Neural cell (in vitro differentiated cells): ENCODE results near the gene PGM1. TPM values are rescaled to one million over a fixed set of nuclear protein-coding genes. Genes with fewer than 3 reads are reported as not detected.

Experiments
- H2AFZ ChIP-seq: fragments of 200-600, 300-800 bp; sonication (generic), shearing (Covaris generic); 2 replicates; pipeline ENCODE4 v1.6.0; 2014; ENCODE audit warnings: low read depth, mild to moderate bottlenecking, antibody characterized with exemption, low read length, moderate library complexity
- H3F3A ChIP-seq: fragments of 200-600 bp; shearing (Covaris generic); 2 replicates; pipeline ENCODE4 v1.6.1; 2016; ENCODE audit warnings: mild to moderate bottlenecking, moderate library complexity, mixed read lengths, antibody characterized with exemption, low read length; ENCODE audit not compliant: insufficient read depth, poor library complexity, severe bottlenecking
- H3K27ac ChIP-seq: fragments of 200-600, 300-800 bp; sonication (generic), shearing (Covaris generic); 2 replicates; pipeline ENCODE4 v1.5.1; 2014; ENCODE audit warnings: mild to moderate bottlenecking, low read length, moderate library complexity
- H3K27me3 ChIP-seq: fragments of 300-800, 200-600 bp; sonication (generic), shearing (Covaris generic); 2 replicates; pipeline ENCODE4 v1.6.0; 2014; ENCODE audit warnings: mild to moderate bottlenecking, low read depth, low read length, moderate library complexity; ENCODE audit not compliant: insufficient read depth
- H3K36me3 ChIP-seq: fragments of 300-800, 200-600 bp; sonication (generic), shearing (Covaris generic); 2 replicates; pipeline ENCODE4 v1.5.1; 2014; ENCODE audit warnings: mild to moderate bottlenecking, antibody characterized with exemption, low read length, moderate library complexity; ENCODE audit not compliant: insufficient read depth
- H3K4me2 ChIP-seq: fragments of 300-800, 200-600 bp; sonication (generic), shearing (Covaris generic); 2 replicates; pipeline ENCODE4 v1.6.0; 2014; ENCODE audit warnings: mild to moderate bottlenecking, low read length
- H3K4me3 ChIP-seq: fragments of 300-800, 200-600 bp; sonication (generic), shearing (Covaris generic); 2 replicates; pipeline ENCODE4 v1.5.1; 2014; ENCODE audit warnings: mild to moderate bottlenecking, low read length, moderate library complexity
- H3K79me2 ChIP-seq: fragments of 200-600 bp; shearing (Covaris generic); replicated peaks from 2 replicates; pipeline ENCODE4 v1.6.0; 2014; ENCODE audit warnings: mild to moderate bottlenecking, low read length, moderate library complexity; ENCODE audit not compliant: insufficient read depth
- H3K9ac ChIP-seq: fragments of 300-800, 200-600 bp; sonication (generic), shearing (Covaris generic); 2 replicates; pipeline ENCODE4 v1.6.1; 2016; ENCODE audit warnings: mild to moderate bottlenecking, low read length, mixed read lengths
- H3K9me2 ChIP-seq: fragments of 200-600 bp; shearing (Covaris generic); 2 replicates; pipeline ENCODE4 v1.6.1; 2016; ENCODE audit warnings: mild to moderate bottlenecking, low read length, mixed read lengths; ENCODE audit not compliant: insufficient read depth
- H3K9me3 ChIP-seq: fragments of 200-600, 300-800 bp; sonication (generic), shearing (Covaris generic); 2 replicates; pipeline ENCODE4 v1.6.1; 2016; ENCODE audit warnings: mild to moderate bottlenecking, mixed run types, low read length, moderate library complexity, mixed read lengths
- H4K20me1 ChIP-seq: fragments of 200-600 bp; shearing (Covaris generic); 2 replicates; pipeline ENCODE4 v1.6.1; 2016; ENCODE audit warnings: mild to moderate bottlenecking, mixed run types; ENCODE audit not compliant: insufficient read depth
- EP300 ChIP-seq: fragments of 450-650 bp; conservative IDR thresholded peaks from 2 replicates; pipeline ENCODE4 v1.6.1; 2014; ENCODE audit warnings: antibody characterized with exemption, mild to moderate bottlenecking, moderate library complexity; ENCODE audit not compliant: poor library complexity, severe bottlenecking
- MXI1 ChIP-seq: fragments of 450-650 bp; conservative IDR thresholded peaks from 2 replicates; pipeline ENCODE4 v1.6.1; 2014; ENCODE audit warnings: antibody characterized with exemption, mild to moderate bottlenecking; ENCODE audit not compliant: poor library complexity, severe bottlenecking
- RAD21 ChIP-seq: fragments of 450-650 bp; conservative IDR thresholded peaks from 2 replicates; pipeline ENCODE4 v1.6.1; 2014; ENCODE audit warnings: antibody characterized with exemption, mild to moderate bottlenecking, moderate library complexity
- SMC3 ChIP-seq: fragments of 450-650 bp; conservative IDR thresholded peaks from 2 replicates; pipeline ENCODE4 v1.6.1; 2014; ENCODE audit warnings: antibody characterized with exemption, mild to moderate bottlenecking, moderate library complexity; ENCODE audit not compliant: poor library complexity
- TAF1 ChIP-seq: IDR thresholded peaks from 2 replicates; pipeline ENCODE4 v1.6.1; 2012; ENCODE audit warnings: low read depth
- polyA plus RNA-seq: library from polyadenylated mRNA; depleted of rRNA; stranded (reverse); fragments of >200 nt; gene quantifications from 2 replicates; pipeline ENCODE4 v1.2.3, GENCODE V29; 2014
- TF ChIP-seq, protein P1 (sequence below): fragments of 450-650 bp; IDR thresholded peaks from 2 replicates; pipeline ENCODE4 v1.5.1; 2014; ENCODE audit warnings: antibody characterized with exemption, mild to moderate bottlenecking, moderate library complexity; ENCODE audit not compliant: poor library complexity, severe bottlenecking
- TF ChIP-seq, protein P2 (sequence below): IDR thresholded peaks from 2 replicates; pipeline ENCODE4 v1.6.1; 2012; ENCODE audit warnings: borderline replicate concordance

PGM1 gene
- polyA plus RNA-seq, 1 donor from 2014 or later, result 2.9 TPM

DNA sequence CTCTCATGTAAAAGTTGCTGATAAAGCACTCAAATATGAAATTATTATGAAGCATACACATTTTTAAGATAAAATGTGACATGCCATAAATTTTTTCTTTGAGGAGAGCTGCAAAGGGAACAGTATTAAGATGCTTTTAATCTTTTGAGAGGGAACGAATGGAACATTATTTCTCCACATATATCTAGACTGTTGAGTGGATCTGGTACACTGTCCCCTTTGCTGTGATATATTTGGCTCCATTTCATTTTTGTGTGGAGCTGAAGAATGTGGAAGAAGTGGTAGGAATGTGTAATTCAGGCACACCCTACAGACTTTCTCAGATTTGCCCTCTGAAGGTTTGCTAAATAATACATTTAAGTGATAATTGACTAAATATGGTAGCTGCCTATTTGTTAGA is 31.7 kb downstream of the PGM1 start:
- no peak overlapping the region for H3K4me2 ChIP-seq
- no peaks in the 10 kb centered on the region for H3F3A ChIP-seq
- H2AFZ ChIP-seq, result no peak overlapping the region
- no peaks in the 10 kb centered on the region for H3K9me3 ChIP-seq
- no peaks in the 10 kb centered on the region for H3K27me3 ChIP-seq
- no peaks in the 10 kb centered on the region for H3K36me3 ChIP-seq
- H3K9ac ChIP-seq, result no peak overlapping the region
- no peaks in the 10 kb centered on the region for H3K79me2 ChIP-seq
- no peak overlapping the region for H3K27ac ChIP-seq
- no peak for TF ChIP-seq RAD21
- TF ChIP-seq EP300, result no peak
- TF ChIP-seq, protein P1, sequence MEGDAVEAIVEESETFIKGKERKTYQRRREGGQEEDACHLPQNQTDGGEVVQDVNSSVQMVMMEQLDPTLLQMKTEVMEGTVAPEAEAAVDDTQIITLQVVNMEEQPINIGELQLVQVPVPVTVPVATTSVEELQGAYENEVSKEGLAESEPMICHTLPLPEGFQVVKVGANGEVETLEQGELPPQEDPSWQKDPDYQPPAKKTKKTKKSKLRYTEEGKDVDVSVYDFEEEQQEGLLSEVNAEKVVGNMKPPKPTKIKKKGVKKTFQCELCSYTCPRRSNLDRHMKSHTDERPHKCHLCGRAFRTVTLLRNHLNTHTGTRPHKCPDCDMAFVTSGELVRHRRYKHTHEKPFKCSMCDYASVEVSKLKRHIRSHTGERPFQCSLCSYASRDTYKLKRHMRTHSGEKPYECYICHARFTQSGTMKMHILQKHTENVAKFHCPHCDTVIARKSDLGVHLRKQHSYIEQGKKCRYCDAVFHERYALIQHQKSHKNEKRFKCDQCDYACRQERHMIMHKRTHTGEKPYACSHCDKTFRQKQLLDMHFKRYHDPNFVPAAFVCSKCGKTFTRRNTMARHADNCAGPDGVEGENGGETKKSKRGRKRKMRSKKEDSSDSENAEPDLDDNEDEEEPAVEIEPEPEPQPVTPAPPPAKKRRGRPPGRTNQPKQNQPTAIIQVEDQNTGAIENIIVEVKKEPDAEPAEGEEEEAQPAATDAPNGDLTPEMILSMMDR, result no peak
- no peak for TF ChIP-seq MXI1
- no peak for TF ChIP-seq TAF1
- no peaks in the 10 kb centered on the region for H4K20me1 ChIP-seq
- H3K9me2 ChIP-seq, result no peaks in the 10 kb centered on the region
- H3K4me3 ChIP-seq, result no peak overlapping the region

DNA sequence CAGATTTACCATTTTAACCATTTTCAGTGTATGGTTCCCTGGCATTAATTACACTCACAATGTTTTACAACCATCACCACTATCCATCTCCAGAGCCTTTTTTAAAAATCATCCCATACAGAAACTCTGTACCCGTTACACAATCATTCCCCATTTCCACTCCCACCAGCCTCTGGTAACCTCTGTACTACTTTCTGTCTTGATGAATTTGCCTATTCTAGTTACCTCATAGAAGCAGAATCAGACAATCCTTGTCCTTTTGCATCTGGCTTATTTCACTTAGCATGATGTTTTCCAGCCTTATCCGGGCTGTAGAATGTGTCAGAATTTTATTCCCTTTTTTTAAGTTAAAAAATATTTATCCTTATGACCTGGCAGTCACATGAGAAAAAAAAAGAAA is 33.0 kb downstream of the PGM1 start:
- H3K9me2 ChIP-seq, result no peaks in the 10 kb centered on the region
- no peak overlapping the region for H3K4me2 ChIP-seq
- H2AFZ ChIP-seq, result no peak overlapping the region
- no peaks in the 10 kb centered on the region for H3K9me3 ChIP-seq
- H3K4me3 ChIP-seq, result no peak overlapping the region
- TF ChIP-seq RAD21 (no peak), SMC3 (no peak)
- H3K27me3 ChIP-seq, result no peaks in the 10 kb centered on the region
- H4K20me1 ChIP-seq, result no peaks in the 10 kb centered on the region
- H3K79me2 ChIP-seq, result no peaks in the 10 kb centered on the region
- H3F3A ChIP-seq, result no peaks in the 10 kb centered on the region
- no peak overlapping the region for H3K9ac ChIP-seq
- H3K36me3 ChIP-seq, result no peaks in the 10 kb centered on the region
- H3K27ac ChIP-seq, result no peak overlapping the region

DNA sequence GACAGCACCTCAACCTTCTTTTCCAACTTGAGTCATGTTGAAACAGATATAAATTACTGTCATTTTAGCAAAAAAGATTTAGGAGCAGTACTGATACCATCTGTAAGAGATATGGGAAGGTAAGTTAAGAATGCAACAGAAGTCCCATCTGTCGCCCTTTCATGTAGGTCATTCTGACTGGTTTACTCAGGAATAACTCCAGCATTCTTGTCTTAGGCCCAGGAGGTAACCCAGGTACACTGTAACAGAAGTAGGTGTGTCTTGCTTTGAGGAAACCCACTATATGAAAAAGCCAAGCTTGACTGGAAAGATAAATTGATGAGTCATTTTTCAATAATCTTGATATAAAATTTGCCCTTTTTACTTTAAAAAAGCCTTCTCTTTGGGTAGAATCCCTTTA is 35.4 kb downstream of the PGM1 start:
- TF ChIP-seq TAF1 (no peak), MXI1 (no peak), RAD21 (no peak)
- TF ChIP-seq, protein P2, sequence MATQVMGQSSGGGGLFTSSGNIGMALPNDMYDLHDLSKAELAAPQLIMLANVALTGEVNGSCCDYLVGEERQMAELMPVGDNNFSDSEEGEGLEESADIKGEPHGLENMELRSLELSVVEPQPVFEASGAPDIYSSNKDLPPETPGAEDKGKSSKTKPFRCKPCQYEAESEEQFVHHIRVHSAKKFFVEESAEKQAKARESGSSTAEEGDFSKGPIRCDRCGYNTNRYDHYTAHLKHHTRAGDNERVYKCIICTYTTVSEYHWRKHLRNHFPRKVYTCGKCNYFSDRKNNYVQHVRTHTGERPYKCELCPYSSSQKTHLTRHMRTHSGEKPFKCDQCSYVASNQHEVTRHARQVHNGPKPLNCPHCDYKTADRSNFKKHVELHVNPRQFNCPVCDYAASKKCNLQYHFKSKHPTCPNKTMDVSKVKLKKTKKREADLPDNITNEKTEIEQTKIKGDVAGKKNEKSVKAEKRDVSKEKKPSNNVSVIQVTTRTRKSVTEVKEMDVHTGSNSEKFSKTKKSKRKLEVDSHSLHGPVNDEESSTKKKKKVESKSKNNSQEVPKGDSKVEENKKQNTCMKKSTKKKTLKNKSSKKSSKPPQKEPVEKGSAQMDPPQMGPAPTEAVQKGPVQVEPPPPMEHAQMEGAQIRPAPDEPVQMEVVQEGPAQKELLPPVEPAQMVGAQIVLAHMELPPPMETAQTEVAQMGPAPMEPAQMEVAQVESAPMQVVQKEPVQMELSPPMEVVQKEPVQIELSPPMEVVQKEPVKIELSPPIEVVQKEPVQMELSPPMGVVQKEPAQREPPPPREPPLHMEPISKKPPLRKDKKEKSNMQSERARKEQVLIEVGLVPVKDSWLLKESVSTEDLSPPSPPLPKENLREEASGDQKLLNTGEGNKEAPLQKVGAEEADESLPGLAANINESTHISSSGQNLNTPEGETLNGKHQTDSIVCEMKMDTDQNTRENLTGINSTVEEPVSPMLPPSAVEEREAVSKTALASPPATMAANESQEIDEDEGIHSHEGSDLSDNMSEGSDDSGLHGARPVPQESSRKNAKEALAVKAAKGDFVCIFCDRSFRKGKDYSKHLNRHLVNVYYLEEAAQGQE, result no peak
- Histone ChIP-seq H3K79me2 (no peaks in the 10 kb centered on the region), H3K4me3 (no peak overlapping the region), H3K9me2 (no peaks in the 10 kb centered on the region), H3K27me3 (no peaks in the 10 kb centered on the region), H3K4me2 (no peak overlapping the region), H4K20me1 (no peaks in the 10 kb centered on the region), H3F3A (no peaks in the 10 kb centered on the region), H3K9me3 (no peaks in the 10 kb centered on the region), H3K27ac (no peak overlapping the region), H3K9ac (no peak overlapping the region), H2AFZ (no peak overlapping the region), H3K36me3 (no peaks in the 10 kb centered on the region)
